Measurements from ENCODE around the gene TACC2. TPM values are rescaled to one million over a fixed set of nuclear protein-coding genes. Genes with fewer than 3 reads are reported as not detected.
"Not testable (repeated sequence)": the region's sequence is repeated elsewhere in the genome, so short reads cannot be mapped to it uniquely, and the experiment has no call there.

TACC2 gene
- total and polyA plus RNA-seq, 4 donors = 43.3 to 309 (median 127) TPM

- H3K9ac ChIP-seq (ENCODE audit: insufficient read depth in 1 of 2, low read length in 2 of 2) = no peak overlapping the region
- H3K36me3 ChIP-seq (ENCODE audit: control insufficient read depth in 4 of 4, insufficient read depth in 4 of 4, low read length in 4 of 4) = no peaks in the 10 kb centered on the region
- no peak for ATAC-seq (ENCODE audit: insufficient read depth, low FRiP score)
- peak overlapping the region in 1 of 2 donors; percentile 86 for H3K27ac ChIP-seq (ENCODE audit: low read depth in 1 of 2, low read length in 1 of 2)
- 83 to 84% methylated on average over 4 of the region's 4 CpGs for WGBS, 2 donors
- TF ChIP-seq CTCF (IDR thresholded peaks at IDR 0.05; ENCODE audit: control extremely low read depth, extremely low read depth) = no peak
- DNase-seq = no peak
- H3K9me3 ChIP-seq (ENCODE audit: control insufficient read depth in 4 of 4, insufficient read depth in 3 of 4, low read length in 3 of 4) = no peaks in the 10 kb centered on the region
- H3K4me1 ChIP-seq (ENCODE audit: control insufficient read depth in 5 of 5, insufficient read depth in 5 of 5, low read length in 5 of 5) = peaks cover 0 to 32% (median 12%) of the 10 kb centered on the region in 5 donors
- H3K4me3 ChIP-seq = no peak overlapping the region
- no peaks in the 10 kb centered on the region for H3K27me3 ChIP-seq (ENCODE audit: control insufficient read depth in 3 of 3, insufficient read depth in 3 of 3, low read length in 2 of 3)
Observed at GRCh38 chr10:122022276-122022675, 33.3 kb downstream of the TACC2 start.

- not testable (repeated sequence) for DNase-seq
- WGBS, 2 donors = 96% methylated on average over 7 of the region's 7 CpGs
Observed at GRCh38 chr10:122023257-122023656, 34.3 kb downstream of the TACC2 start.

GRCh38 chr10:122029499-122030199 is 40.7 kb downstream of the TACC2 start:
- Histone ChIP-seq H3K27ac (ENCODE audit: low read depth in 1 of 2, low read length in 1 of 2) (peak overlapping the region in 1 of 2 donors; percentile 49), H3K4me1 (ENCODE audit: control insufficient read depth in 5 of 5, insufficient read depth in 5 of 5, low read length in 5 of 5) (peaks cover 0 to 2% (median 0%) of the 10 kb centered on the region in 5 donors), H3K9ac (ENCODE audit: insufficient read depth in 1 of 2, low read length in 2 of 2) (no peak overlapping the region), H3K4me3 (no peak overlapping the region), H3K36me3 (ENCODE audit: control insufficient read depth in 4 of 4, insufficient read depth in 4 of 4, low read length in 4 of 4) (no peaks in the 10 kb centered on the region), H3K9me3 (ENCODE audit: control insufficient read depth in 4 of 4, insufficient read depth in 3 of 4, low read length in 3 of 4) (no peaks in the 10 kb centered on the region), H3K27me3 (ENCODE audit: control insufficient read depth in 3 of 3, insufficient read depth in 3 of 3, low read length in 2 of 3) (no peaks in the 10 kb centered on the region)
- ATAC-seq (ENCODE audit: insufficient read depth, low FRiP score) = no peak
- no peak for TF ChIP-seq CTCF (IDR thresholded peaks at IDR 0.05; ENCODE audit: control extremely low read depth, extremely low read depth)
- 66 to 72% methylated on average over 8 of the region's 8 CpGs for WGBS, 2 donors
- DNase-seq = peak in 1 of 3 donors; percentile 23

More at GRCh38 chr10:122023257-122023656, 34.3 kb downstream of the TACC2 start:
- not testable (repeated sequence) for H3K4me3 ChIP-seq; ATAC-seq (ENCODE audit: insufficient read depth, low FRiP score); H3K9me3 ChIP-seq (ENCODE audit: control insufficient read depth in 4 of 4, insufficient read depth in 3 of 4, low read length in 3 of 4); H3K9ac ChIP-seq (ENCODE audit: insufficient read depth in 1 of 2, low read length in 2 of 2); H3K36me3 ChIP-seq (ENCODE audit: control insufficient read depth in 4 of 4, insufficient read depth in 4 of 4, low read length in 4 of 4); H3K27ac ChIP-seq (ENCODE audit: low read depth in 1 of 2, low read length in 1 of 2); H3K27me3 ChIP-seq (ENCODE audit: control insufficient read depth in 3 of 3, insufficient read depth in 3 of 3, low read length in 2 of 3)
- H3K4me1 ChIP-seq (ENCODE audit: control insufficient read depth in 5 of 5, insufficient read depth in 5 of 5, low read length in 5 of 5) = peaks cover 0 to 32% (median 12%) of the 10 kb centered on the region in 5 donors

GRCh38 chr10:122030200-122030552 is 41.2 kb downstream of the TACC2 start:
- peak overlapping the region in 1 of 2 donors; percentile 49 for H3K27ac ChIP-seq (ENCODE audit: low read depth in 1 of 2, low read length in 1 of 2)
- DNase-seq = no peak
- no peaks in the 10 kb centered on the region for H3K27me3 ChIP-seq (ENCODE audit: control insufficient read depth in 3 of 3, insufficient read depth in 3 of 3, low read length in 2 of 3)
- no peak overlapping the region for H3K9ac ChIP-seq (ENCODE audit: insufficient read depth in 1 of 2, low read length in 2 of 2)
- ATAC-seq (ENCODE audit: insufficient read depth, low FRiP score) = no peak
- 78 to 82% methylated on average over 7 of the region's 7 CpGs for WGBS, 2 donors
- no peaks in the 10 kb centered on the region for H3K9me3 ChIP-seq (ENCODE audit: control insufficient read depth in 4 of 4, insufficient read depth in 3 of 4, low read length in 3 of 4)
- no peak for TF ChIP-seq CTCF (IDR thresholded peaks at IDR 0.05; ENCODE audit: control extremely low read depth, extremely low read depth)
- no peak overlapping the region for H3K4me3 ChIP-seq
- H3K36me3 ChIP-seq (ENCODE audit: control insufficient read depth in 4 of 4, insufficient read depth in 4 of 4, low read length in 4 of 4) = no peaks in the 10 kb centered on the region
- peaks cover 0 to 2% (median 0%) of the 10 kb centered on the region in 5 donors for H3K4me1 ChIP-seq (ENCODE audit: control insufficient read depth in 5 of 5, insufficient read depth in 5 of 5, low read length in 5 of 5)

Measured in lung (tissue), 12 donors.